NCI-H446 (cell line): ENCODE measurements around the gene AAK1.
"Not testable (repeated sequence)": the region's sequence is repeated elsewhere in the genome, so short reads cannot be mapped to it uniquely, and the experiment has no call there.

Experiments
- DNase-seq, 2 experiments: peaks; one replicate each; lab custom pipeline; 2025; lab: John Stamatoyannopoulos, UW

The AAK1 gene

GRCh38 chr2:69571189-69571588 is 72.3 kb downstream of the AAK1 start:
- DNase-seq, result no peak

DNA sequence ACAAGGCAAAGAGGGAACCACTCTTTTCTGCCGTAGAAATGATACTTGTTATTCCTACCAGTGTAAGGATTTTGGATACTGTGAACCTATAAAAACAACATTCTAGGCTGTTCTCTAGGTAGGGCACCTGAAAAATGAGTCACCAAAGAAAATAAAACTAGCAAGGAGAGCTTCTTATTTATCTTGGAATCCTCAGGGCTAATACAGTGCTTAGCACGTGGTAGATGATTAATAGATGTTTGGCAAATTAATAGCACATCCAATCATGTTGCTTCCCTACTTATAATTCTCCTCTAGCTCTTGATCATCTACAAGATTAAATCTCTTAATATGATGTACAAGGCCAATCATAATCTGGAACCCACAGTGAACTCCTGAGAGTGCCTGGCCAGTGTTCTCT is 73.1 kb downstream of the AAK1 start:
- DNase-seq, result no peak

DNA sequence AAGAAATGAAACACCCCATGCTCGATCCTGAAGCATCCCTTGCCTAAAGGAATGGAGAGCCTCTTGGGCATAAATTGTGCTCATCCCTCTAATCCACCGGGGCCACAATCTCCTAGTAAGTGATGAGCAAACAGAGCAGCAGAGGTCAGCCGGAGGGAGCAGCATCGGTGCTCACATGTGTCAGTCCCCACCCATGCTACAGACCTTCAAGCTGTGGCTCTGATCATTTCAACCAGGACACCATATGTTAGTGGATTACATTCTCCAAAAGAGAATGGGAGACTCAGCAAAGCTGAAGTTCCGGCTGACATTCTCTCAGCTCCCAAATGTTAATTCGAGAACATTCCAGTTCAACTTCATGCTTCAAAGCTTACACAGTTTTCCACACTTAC is 75.6 kb downstream of the AAK1 start:
- no peak for DNase-seq

- DNase-seq, result no peak
These were observed 76.2 kb downstream of the AAK1 start for GRCh38 chr2:69567157-69567908.

- DNase-seq, result no peak
These were observed 76.9 kb downstream of the AAK1 start for GRCh38 chr2:69566669-69567068.

DNA sequence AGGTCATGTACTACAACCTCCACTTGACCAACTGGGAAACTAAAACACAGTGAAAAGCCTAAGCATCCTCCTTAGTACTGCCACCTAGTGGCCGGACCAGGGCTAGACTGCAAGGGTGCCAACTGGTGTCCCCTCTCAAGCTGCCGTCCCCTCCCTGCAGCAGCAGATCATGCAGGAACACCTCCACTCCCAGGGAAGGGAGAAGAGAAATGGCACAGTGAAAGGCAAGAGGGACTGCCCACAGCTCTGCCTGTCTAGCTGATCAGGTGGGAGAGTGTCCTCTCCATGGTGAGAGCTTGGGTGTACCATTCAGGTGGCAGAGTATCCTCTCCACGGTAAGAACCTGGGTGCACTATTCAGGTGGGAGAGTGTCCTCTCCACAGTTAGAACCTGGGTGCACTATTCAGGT is 78.1 kb downstream of the AAK1 start:
- DNase-seq, result peak in 1 of 2 experiments; percentile 50

DNA sequence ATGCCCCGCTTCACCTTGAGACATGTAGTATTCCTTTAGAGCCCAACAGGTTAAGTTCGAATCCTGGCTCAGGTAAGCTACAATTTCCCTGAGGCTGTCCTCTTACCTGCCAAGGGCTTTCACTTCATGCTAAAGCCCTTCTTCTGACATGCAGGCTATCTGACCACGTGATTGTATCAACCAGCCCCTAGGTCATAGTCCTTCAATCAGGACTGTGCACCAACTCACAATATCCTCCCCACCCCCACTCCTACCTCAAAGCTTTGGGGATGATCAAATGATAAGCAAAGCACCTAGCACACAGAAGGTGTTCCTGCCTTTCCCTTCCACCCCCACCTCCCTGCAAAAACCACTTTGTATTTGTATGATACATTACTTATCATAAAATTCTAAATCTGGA is 78.9 kb downstream of the AAK1 start:
- no peak for DNase-seq

GRCh38 chr2:69563021-69563420 is 80.5 kb downstream of the AAK1 start:
- no peak for DNase-seq

GRCh38 chr2:69561101-69561500 is 82.4 kb downstream of the AAK1 start:
- no peak for DNase-seq

- no peak for DNase-seq
These were observed 83.4 kb downstream of the AAK1 start for GRCh38 chr2:69560147-69560482.

DNA sequence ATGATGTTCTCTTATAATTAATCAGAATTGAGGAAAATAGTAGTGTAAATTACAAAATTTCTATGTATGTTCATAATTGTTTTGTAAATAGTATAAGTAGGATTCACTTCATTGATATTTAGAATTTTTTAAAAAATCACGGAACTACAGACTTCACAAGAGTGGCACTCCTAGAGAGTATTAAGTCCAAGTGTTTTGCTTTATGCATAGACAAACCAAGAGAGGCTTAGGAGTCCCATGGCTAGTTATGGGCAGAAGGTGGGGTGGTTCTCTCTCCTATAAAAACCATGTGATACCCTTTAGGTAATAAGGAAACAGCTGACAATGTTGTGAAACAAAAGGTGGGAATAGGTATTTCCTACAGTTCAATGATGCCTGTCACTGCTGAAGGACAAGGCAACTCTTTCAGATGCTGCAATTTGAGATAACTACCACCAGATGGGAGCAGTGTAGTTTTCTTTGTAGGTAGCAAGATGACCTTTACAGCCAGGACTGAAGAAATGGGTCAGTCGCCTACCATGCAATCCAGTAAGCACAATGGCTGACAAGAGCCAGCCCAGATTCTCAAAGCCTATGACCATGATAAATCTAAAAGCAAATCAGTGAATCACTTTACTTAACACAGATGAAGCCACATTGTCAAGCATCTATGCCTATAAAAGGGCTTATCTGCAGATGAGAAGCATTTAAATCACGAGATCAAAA is 83.9 kb downstream of the AAK1 start:
- DNase-seq, result peak in 1 of 2 experiments; percentile 20

GRCh38 chr2:69556008-69556407 is 87.5 kb downstream of the AAK1 start:
- no peak for DNase-seq

GRCh38 chr2:69554981-69555380 is 88.6 kb downstream of the AAK1 start:
- DNase-seq, result no peak

DNA sequence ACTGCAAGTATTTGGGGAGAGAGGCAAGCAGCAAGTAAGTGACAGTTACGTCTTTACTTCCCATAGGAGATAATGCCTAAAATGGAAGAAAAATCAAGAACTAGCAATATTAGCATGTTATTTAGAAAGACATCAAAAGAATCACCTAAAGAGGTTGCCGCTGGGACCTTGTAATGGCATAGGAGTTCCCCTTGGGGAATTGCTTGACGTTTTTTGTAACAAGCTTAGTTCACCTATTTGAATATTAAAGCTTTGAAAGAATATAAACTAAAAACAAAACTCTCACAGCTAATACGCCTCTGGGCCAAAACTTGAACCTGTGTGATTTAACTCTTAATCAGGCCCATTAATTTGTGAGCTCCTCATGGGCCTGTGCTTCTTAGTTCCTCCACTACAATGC is 89.0 kb downstream of the AAK1 start:
- no peak for DNase-seq

DNA sequence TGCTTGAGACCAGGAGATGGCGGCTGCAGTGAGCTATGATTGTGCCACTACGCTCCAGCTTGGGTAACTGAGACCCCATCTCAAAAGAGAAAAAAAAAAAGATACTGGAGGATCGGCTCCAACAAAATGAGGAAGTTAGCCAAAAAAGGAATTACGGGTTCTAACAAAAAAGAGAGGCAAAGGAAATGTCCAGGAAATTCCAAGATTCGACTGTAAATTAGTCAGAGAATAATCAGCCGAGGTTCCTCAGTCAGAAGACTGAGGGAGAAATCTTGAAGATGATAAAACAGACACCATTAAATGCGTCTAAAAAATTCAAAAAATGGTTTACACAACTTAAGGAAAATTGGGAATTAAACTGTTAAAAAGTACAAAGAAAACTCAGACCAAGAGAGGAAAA is 89.5 kb downstream of the AAK1 start:
- DNase-seq, result no peak

GRCh38 chr2:69550511-69550910 is 93.0 kb downstream of the AAK1 start:
- DNase-seq, result not testable (repeated sequence)

DNA sequence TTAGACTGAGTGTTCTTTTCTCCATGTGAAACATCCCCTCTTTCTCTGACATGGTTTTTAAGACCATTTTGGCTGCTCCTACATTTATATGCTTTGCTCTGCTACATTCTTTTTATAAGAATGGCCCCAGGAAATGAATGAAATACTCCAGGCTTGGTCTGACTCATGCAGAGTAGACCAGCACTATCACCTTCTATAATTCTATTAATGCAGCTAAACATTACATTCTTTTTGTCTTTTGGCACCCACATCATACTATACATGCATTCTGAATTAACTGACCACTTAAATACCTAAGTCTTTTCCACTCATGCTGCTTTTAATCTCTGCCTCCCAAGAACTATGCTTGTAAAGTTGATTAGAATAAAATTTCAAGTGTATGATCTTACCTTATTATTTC is 94.1 kb downstream of the AAK1 start:
- DNase-seq, result no peak

- no peak for DNase-seq
These were observed 95.4 kb downstream of the AAK1 start for GRCh38 chr2:69547984-69548715.

GRCh38 chr2:69546646-69547045 is 96.9 kb downstream of the AAK1 start:
- DNase-seq, result no peak

GRCh38 chr2:69545477-69545932 is 98.0 kb downstream of the AAK1 start:
- no peak for DNase-seq

- peak in 1 of 2 experiments; percentile 8 for DNase-seq
These were observed 98.6 kb downstream of the AAK1 start for GRCh38 chr2:69544951-69545350.

DNA sequence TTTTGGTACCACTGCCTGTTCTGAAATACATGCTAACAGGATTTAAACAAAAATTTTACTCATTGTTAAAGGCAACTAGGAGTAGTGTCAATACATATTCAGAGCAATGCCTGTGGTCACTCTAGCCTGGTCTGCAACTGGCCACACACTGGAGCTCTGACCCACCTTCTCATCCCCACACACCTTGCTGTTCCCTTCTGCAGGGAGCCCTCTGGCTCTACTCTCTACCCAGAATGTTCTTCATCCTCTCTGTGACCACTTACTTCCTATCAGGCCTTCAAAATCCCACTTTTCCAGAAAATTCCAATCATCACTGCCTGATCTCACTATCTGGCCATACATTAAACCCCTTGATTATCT is 104.0 kb downstream of the AAK1 start:
- no peak for DNase-seq
